MM.1S (cell line): Measurements from ENCODE around the gene BCAR3.
A peak's percentile ranks its signal among the peaks of the same experiment; 100 is the strongest.
"Not testable (repeated sequence)": the region's sequence is repeated elsewhere in the genome, so short reads cannot be mapped to it uniquely, and the experiment has no call there.

Experiments used
- DNase-seq: peaks from one replicate; pipeline ENCODE4 v3.0.0-alpha.2; 2015
- H2AFZ ChIP-seq: fragments of 300-600 bp; sonication (generic); 2 replicates; pipeline ENCODE4 v1.6.0; 2016; ENCODE audit warnings: antibody characterized with exemption, low read length
- H3F3A ChIP-seq: fragments of 300-600 bp; sonication (generic); 2 replicates; pipeline ENCODE4 v1.6.1; 2016; ENCODE audit warnings: mild to moderate bottlenecking, antibody characterized with exemption, low read length, moderate library complexity, mixed read lengths; ENCODE audit not compliant: insufficient read depth
- H3K27ac ChIP-seq: fragments of 300-600 bp; sonication (generic); 2 replicates; pipeline ENCODE4 v1.5.1; 2016; ENCODE audit warnings: mild to moderate bottlenecking, low read length
- H3K27me3 ChIP-seq: fragments of 300-600 bp; sonication (generic); replicated peaks from 2 replicates; pipeline ENCODE4 v1.6.0; 2016; ENCODE audit warnings: low read length; ENCODE audit not compliant: insufficient read depth
- H3K36me3 ChIP-seq: fragments of 300-600 bp; sonication (generic); replicated peaks from 2 replicates; pipeline ENCODE4 v1.6.1; 2016; ENCODE audit warnings: mild to moderate bottlenecking, low read length, mixed read lengths; ENCODE audit not compliant: insufficient read depth
- H3K4me1 ChIP-seq: fragments of 300-600 bp; sonication (generic); 2 replicates; pipeline ENCODE4 v1.6.1; 2016; ENCODE audit warnings: low read length, mixed read lengths
- H3K4me2 ChIP-seq: fragments of 300-600 bp; sonication (generic); 2 replicates; pipeline ENCODE4 v1.6.0; 2016; ENCODE audit warnings: low read depth, low read length
- H3K4me3 ChIP-seq: fragments of 300-600 bp; sonication (generic); 2 replicates; pipeline ENCODE4 v1.5.1; 2016; ENCODE audit warnings: low read length, mixed read lengths
- H3K79me2 ChIP-seq: fragments of 300-600 bp; sonication (generic); 2 replicates; pipeline ENCODE4 v1.6.1; 2016; ENCODE audit warnings: mixed run types, low read length, mixed read lengths
- H3K9ac ChIP-seq: fragments of 300-600 bp; sonication (generic); 2 replicates; pipeline ENCODE4 v1.6.1; 2016; ENCODE audit warnings: low read length, mixed read lengths
- H3K9me2 ChIP-seq: fragments of 300-600 bp; sonication (generic); replicated peaks from 2 replicates; pipeline ENCODE4 v1.6.1; 2016; ENCODE audit warnings: mild to moderate bottlenecking, low read length, mixed read lengths; ENCODE audit not compliant: insufficient read depth
- H3K9me3 ChIP-seq: fragments of 300-600 bp; sonication (generic); replicated peaks from 2 replicates; pipeline ENCODE4 v1.6.1; 2016; ENCODE audit warnings: mild to moderate bottlenecking, low read length, mixed read lengths; ENCODE audit not compliant: insufficient read depth
- H4K20me1 ChIP-seq: fragments of 300-600 bp; sonication (generic); 2 replicates; pipeline ENCODE4 v1.6.1; 2016; ENCODE audit warnings: mild to moderate bottlenecking, low read length, moderate library complexity, mixed read lengths; ENCODE audit not compliant: insufficient read depth
- EZH2 ChIP-seq: fragments of 300-600 bp; sonication (generic); optimal IDR thresholded peaks from 2 replicates; pipeline ENCODE3; 2017; ENCODE audit warnings: low read depth, mild to moderate bottlenecking, antibody characterized with exemption, low read length, mixed read lengths
- EZH2phosphoT487 ChIP-seq: fragments of 300-600 bp; sonication (generic); IDR thresholded peaks from 2 replicates; pipeline ENCODE4 v1.6.1; 2018; ENCODE audit warnings: antibody characterized with exemption, low read length
- TF ChIP-seq, protein P1 (sequence below): fragments of 300-600 bp; sonication (generic); IDR thresholded peaks from 2 replicates; pipeline ENCODE4 v1.5.1; 2016; ENCODE audit warnings: antibody characterized with exemption, low read length, mixed read lengths

BCAR3 gene

DNA sequence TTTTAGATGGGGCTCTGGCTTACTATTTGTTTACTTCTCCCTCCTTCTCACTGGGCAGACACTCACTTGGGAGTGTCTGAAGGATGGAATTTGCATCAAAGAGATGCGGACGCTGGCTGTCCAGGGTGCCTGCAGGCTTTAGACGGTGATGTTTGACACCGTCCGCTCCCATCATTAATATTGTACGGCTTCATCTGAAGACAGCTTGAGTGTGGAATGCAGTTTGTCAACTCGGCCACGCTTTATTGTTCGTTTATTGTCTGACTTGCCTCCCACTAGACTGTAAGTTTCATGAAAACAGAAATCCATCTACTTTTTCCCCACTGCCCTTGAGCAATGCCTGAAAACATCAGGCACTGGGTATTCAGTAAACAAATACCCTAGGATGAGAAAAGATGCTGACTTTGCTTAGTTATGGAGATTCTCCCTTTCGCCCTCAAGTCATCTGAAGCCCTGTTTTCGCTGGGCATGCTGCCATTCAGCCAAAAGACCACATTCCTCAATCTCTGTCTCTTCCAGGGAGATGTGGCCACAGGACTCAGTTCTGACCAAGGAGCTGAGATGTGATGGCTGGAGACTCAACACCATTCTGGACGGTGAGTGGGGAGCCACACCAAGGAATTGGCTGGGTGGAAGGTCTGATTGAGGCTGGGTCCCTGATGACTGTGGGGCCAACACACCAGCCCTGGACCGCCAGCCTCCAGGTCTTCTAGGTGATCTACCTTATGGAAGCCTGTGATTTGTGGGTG lies 87.6 kb downstream of the BCAR3 start:
- Histone ChIP-seq H3K79me2 (no peaks in the 10 kb centered on the region), H3K4me1 (no peaks in the 10 kb centered on the region), H3K27me3 (no peaks in the 10 kb centered on the region), H3K9me3 (no peaks in the 10 kb centered on the region), H3K27ac (no peak overlapping the region), H4K20me1 (no peaks in the 10 kb centered on the region), H3F3A (no peaks in the 10 kb centered on the region), H3K9ac (no peak overlapping the region), H3K4me3 (no peak overlapping the region), H3K4me2 (no peak overlapping the region), H3K9me2 (no peaks in the 10 kb centered on the region), H3K36me3 (no peaks in the 10 kb centered on the region), H2AFZ (no peak overlapping the region)
- DNase-seq: no peak
- no peak for TF ChIP-seq EZH2
- TF ChIP-seq EZH2phosphoT487: no peak

- Histone ChIP-seq H3K4me3 (no peak overlapping the region), H4K20me1 (no peaks in the 10 kb centered on the region), H3K79me2 (no peaks in the 10 kb centered on the region), H3K4me2 (no peak overlapping the region), H3K9me3 (no peaks in the 10 kb centered on the region), H2AFZ (no peak overlapping the region), H3K4me1 (no peaks in the 10 kb centered on the region), H3K27me3 (no peaks in the 10 kb centered on the region), H3K9ac (no peak overlapping the region), H3K36me3 (no peaks in the 10 kb centered on the region), H3K27ac (no peak overlapping the region), H3F3A (no peaks in the 10 kb centered on the region), H3K9me2 (no peaks in the 10 kb centered on the region)
- TF ChIP-seq EZH2phosphoT487 (no peak), EZH2 (no peak)
- TF ChIP-seq, protein P1, sequence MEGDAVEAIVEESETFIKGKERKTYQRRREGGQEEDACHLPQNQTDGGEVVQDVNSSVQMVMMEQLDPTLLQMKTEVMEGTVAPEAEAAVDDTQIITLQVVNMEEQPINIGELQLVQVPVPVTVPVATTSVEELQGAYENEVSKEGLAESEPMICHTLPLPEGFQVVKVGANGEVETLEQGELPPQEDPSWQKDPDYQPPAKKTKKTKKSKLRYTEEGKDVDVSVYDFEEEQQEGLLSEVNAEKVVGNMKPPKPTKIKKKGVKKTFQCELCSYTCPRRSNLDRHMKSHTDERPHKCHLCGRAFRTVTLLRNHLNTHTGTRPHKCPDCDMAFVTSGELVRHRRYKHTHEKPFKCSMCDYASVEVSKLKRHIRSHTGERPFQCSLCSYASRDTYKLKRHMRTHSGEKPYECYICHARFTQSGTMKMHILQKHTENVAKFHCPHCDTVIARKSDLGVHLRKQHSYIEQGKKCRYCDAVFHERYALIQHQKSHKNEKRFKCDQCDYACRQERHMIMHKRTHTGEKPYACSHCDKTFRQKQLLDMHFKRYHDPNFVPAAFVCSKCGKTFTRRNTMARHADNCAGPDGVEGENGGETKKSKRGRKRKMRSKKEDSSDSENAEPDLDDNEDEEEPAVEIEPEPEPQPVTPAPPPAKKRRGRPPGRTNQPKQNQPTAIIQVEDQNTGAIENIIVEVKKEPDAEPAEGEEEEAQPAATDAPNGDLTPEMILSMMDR: no peak
- no peak for DNase-seq
Observed at GRCh38 chr1:93592551-93592949, 89.1 kb downstream of the BCAR3 start.

DNA sequence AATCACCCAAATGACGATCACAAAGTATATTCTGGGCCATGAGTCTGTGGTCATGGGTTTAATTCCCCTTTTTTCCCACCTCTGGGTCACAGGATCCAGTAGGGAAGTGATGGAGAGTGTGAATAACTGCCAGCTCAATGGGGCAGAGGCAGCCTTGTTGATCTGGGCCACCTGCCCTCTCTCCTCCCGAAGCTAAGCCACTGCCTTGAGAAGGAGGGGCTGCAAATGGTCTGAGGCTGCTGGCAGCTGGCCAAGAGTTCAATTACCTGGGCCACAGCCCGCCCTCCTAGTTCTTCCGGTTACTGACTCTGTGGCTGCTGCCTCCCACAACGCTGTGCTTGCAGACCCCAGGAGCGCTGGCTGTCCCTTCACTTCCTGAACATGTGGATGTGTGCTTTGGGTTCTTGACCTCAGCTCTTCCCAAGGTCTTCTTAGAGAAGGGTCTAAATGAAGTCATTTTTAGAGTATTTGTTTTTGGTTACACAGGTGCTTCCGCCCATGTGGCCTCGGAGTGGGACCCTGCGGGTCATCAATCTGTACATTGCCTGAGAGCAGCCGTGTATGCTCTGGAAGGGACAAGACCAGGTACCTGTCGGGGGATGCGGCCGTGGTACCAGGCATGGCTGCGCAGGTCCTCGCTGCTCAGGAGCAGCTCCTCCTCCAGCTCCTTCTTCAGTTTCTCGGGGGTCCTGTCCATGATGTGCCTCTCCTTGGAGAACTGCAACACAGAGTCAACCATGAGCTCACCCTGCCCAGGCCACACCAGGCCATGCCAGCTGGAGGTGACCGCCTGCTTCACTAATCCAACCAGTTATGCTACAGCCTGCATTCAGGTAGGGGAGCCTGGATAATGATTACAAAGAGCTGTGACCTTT lies 89.7 kb downstream of the BCAR3 start:
- Histone ChIP-seq H4K20me1 (no peaks in the 10 kb centered on the region), H3K36me3 (no peaks in the 10 kb centered on the region), H3K9me3 (no peaks in the 10 kb centered on the region), H3K4me1 (no peaks in the 10 kb centered on the region), H3F3A (no peaks in the 10 kb centered on the region), H3K27me3 (no peaks in the 10 kb centered on the region), H3K27ac (no peak overlapping the region), H3K4me3 (no peak overlapping the region), H3K9me2 (no peaks in the 10 kb centered on the region), H3K79me2 (no peaks in the 10 kb centered on the region), H2AFZ (no peak overlapping the region), H3K4me2 (no peak overlapping the region), H3K9ac (no peak overlapping the region)
- TF ChIP-seq, protein P1: no peak
- no peak for TF ChIP-seq EZH2phosphoT487
- no peak for TF ChIP-seq EZH2
- DNase-seq: peak; percentile 15

DNA sequence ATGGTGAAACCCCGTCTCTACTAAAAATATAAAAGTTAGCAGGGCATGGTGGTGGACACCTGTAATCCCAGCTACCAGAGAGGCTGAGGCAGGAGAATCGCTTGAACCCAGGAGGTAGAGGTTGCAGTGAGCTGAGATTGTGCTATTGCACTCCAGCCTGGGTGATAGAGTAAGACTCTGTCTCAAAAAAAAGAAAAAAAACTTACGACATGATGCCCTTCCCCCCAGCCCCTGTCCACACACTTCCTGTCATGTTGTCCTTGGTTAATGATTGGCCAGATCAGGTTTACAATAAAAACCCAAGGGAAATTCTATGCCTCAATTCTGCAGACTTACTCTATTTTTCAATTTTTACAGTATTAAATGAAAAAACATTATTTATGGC lies 90.4 kb downstream of the BCAR3 start:
- H3K27ac ChIP-seq, H3K4me1 ChIP-seq, H3K27me3 ChIP-seq, H3K4me2 ChIP-seq, H4K20me1 ChIP-seq, H3K79me2 ChIP-seq, H3K36me3 ChIP-seq, H3K9ac ChIP-seq, DNase-seq, H3K9me3 ChIP-seq, H3K4me3 ChIP-seq, H2AFZ ChIP-seq, H3F3A ChIP-seq, H3K9me2 ChIP-seq: not testable (repeated sequence)
